T-helper 1 cell (primary cell): Measurements from ENCODE around the gene GINM1.
A peak's percentile ranks its signal among the peaks of the same experiment; 100 is the strongest.

ENCODE experiments used
- DNase-seq, 5 donors: peaks; one replicate each; pipeline ENCODE4 v3.0.0-alpha.2; 2012 to 2020
- total RNA-seq, 4 donors: gene quantifications; one replicate each; lab custom pipeline; 2026; lab: John Stamatoyannopoulos, UW

GINM1 gene
- total RNA-seq: 17.7 to 33.7 (median 23.6) reads per million in 4 donors

- DNase-seq: peak; percentile 87 to 95 (median 92)
These were observed at the start of gene GINM1 for GRCh38 chr6:149565527-149566409. Gene GINM1 (plus strand): TSS chr6:149566375. CDS start chr6:149566415, 40 bp downstream.

- no peak for DNase-seq
These were observed 36.5 kb upstream of the GINM1 start for GRCh38 chr6:149529650-149530049.

GRCh38 chr6:149534742-149535141 is 31.4 kb upstream of the GINM1 start:
- no peak for DNase-seq

- no peak for DNase-seq
These were observed 25.0 kb upstream of the GINM1 start for GRCh38 chr6:149541139-149541538.

DNA sequence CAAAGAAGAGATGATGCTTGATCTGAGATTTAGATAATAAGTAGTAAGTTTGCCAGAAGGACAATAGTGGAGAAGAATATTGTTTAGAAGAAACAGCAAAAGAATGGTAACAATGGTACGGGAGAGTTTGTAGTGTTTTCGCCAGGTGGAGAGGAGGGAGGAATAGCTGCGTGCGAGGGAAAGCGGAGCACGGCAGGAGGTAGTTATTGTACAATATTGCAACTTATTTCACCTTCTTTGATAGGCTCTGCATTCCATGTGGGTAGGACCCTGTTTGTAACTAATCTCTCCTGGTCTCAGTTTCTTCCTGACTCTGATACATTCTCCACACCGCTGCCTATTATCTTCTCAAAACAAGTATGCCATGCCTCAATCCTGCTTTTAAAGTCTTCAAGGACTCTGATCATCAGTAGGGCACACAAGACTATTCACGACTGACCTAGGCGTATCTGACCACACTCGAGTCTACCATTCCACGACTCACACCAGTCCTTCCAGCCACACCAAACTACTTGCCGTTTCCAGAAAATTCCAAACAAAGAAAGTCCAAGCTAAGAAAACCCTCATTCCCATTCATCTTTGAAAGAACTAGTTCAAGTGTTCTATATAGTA is 21.4 kb upstream of the GINM1 start:
- DNase-seq: no peak

GRCh38 chr6:149545258-149545753 is 20.9 kb upstream of the GINM1 start:
- peak; percentile 44 to 73 (median 58) for DNase-seq

- peak; percentile 91 to 97 (median 95) for DNase-seq
These were observed 20.3 kb upstream of the GINM1 start, which contains the start of gene PPIL4 for GRCh38 chr6:149545754-149546471. Gene PPIL4 (minus strand): TSS chr6:149546043. CDS start chr6:149546005, 38 bp downstream.

GRCh38 chr6:149551920-149552319 is 14.3 kb upstream of the GINM1 start:
- no peak for DNase-seq

DNA sequence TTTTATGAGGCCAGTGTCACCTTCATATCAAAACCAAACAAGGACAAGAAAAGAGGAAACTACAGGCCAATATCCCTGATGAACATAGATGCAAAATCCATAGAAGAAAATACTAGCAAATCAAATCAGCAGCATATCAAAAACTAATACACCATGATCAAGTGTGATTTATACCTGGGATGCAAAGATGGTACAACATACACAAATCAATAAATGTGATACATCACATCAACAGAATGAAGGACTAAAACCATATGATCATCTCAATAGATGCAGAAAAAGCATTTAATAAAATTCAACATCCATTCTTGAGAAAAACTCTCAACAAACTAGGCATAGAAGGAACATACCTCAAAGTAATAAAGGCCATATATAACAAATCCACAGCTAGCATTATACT is 8.1 kb upstream of the GINM1 start:
- no peak for DNase-seq

- no peak for DNase-seq
These were observed 6.8 kb upstream of the GINM1 start for GRCh38 chr6:149559389-149559788.

GRCh38 chr6:149560736-149561135 is 5.4 kb upstream of the GINM1 start:
- no peak for DNase-seq

DNA sequence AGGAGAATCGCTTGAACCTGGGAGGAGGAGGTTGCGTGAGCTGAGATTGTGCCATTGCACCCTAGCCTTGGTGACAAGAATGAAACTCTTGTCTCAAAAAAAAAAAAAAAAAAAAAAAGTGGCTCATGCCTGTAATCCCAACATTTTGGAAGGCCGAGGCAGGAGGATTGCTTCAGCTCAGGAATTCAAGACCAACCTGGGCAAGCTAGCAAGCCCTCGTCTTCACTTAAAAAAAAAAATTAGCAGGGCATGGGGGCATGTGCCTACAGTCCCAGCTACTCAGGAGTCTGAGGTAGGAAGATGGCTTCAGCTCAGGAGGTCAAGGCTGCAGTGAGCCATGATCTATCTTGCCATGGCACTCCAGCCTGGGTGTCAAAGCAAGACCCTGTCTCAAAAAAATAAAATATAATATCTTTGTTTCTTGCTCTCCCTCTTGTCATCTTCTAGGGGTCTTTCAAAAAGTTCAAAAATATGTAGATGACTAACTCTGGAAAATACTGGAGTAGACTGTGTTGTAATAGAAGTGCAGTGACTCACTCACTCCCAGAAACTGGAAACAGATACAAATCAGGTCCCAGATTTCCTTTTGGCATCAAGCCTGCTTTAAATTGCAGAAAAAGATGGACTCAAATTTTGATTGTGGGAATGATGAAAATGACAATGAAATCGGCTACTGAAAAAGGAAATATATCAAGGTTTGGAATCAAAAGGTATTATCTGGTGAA is 2.8 kb upstream of the GINM1 start:
- DNase-seq: no peak

GRCh38 chr6:149563928-149564325 is 2.2 kb upstream of the GINM1 start:
- no peak for DNase-seq

DNA sequence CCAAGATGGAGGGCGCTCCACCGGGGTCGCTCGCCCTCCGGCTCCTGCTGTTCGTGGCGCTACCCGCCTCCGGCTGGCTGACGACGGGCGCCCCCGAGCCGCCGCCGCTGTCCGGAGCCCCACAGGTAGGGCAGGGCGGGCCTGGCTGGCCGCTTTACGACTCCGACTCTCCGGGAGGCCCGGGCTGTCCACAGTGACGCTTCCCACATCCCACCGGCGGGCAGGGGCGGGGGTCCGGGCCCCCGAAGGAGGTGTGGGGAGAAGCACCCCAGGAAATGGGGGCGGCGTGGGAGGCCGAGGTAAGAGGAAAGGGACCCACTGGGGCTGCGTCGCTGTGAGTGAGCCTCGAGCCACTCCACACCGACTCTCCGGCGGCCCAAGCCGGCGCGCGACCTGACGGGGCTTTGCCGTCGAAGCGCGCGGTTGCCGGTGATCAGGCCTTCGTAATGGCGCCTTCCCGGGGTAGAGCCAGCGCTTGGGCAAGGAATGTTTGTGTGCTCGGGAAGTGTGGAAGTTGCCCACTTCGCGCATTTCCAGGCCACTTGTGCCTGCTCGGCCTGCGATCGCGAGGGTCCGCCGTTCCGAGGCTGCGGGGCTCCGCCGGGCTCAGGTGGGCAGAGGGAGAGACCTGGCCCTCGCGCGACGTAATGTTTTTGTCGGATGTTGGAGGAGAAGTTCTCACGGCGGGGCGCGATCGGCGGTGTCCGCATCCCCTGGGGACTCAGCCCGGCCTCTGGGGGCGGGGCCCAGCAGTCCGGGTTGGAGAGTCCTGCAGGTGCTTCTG is 427 bp downstream of the GINM1 start:
- DNase-seq: peak in 4 of 5 donors; percentile 38 to 56 (median 41)

DNA sequence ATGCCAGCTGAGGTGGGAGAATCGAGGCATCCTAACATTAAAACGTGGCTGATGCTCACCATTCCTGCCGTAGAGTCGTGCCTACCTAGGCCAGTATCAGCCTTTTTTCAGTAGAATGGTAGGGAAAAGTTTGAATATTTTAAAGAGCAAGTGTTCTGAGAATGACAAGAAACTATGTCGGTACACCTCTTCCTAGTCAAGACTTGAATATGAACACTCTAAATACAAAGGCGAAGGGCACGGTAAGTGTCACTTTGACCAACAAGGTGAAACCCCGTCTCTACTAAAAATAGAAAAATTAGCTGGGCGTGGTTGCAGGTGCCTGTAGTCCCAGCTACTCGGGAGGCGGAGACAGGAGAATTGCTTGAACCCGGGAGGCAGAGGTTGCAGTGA is 1.0 kb downstream of the GINM1 start:
- no peak for DNase-seq

DNA sequence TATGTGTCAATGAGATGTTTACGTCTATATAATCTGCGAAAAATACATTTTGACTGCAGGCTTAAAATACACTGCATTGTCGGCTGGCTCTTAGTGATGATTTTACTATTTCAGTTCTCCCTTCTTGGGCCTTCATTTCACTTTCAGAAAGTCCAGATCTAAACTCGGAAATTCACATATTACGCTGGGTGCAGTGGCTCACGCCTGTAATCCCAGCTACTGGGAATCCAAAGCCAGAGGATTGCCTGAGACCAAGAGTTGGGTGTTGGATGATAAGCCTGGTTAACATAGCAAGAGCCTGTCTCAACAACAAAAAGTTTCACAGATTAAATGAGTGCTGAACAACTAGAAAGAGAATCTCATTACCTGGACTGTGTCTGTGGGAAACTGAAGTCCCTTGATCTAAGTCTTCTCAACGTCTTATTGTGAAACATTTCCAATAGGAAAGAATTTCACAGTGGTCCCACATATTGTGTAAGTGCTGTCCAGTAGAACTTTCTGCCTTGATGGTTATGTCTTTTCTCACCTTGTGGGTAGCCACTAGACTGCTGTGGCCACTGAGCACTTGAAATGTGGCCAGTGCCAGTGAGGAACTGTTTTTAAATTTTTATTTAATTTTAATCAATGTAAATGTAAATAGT is 1.9 kb downstream of the GINM1 start:
- no peak for DNase-seq

GRCh38 chr6:149580880-149581279 is 14.7 kb downstream of the GINM1 start:
- no peak for DNase-seq

DNA sequence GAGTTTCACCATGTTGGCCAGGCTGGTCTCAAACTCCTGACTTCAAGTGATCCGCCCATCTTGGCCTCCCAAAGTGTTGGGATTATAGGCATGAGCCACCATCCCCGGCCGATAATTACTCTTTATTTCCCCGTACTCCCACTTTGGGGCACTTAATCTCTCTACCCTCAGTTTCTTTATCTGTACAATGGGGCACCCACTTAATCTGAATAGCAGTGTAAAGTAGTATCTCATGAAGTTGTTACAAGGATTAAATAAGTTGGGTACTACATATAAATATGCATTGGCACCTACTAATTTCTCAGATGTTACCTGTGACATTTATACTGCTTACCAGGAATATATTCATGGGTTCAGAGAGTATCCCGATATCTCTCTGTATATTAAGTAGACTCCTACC is 15.2 kb downstream of the GINM1 start:
- DNase-seq: no peak

DNA sequence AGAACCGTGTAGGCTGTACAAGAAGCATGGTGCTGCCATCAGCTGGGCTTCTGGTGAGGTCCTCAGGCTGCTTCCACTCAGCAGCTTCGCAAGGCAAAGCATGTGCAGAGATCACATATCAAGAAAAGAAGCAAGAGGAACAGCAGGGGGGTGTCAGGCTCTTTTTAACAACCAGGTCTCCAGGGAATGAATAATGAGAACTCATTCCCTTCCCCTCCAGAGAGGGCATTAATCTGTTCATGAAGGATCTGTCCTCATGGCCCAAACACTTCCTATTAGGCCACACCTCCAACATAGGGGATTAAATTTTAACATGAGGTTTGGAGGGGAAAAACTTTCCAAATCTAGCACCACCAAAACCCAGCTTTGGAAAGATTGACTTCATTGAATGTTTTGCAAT is 20.0 kb downstream of the GINM1 start:
- DNase-seq: no peak

GRCh38 chr6:149592983-149593382 is 26.8 kb downstream of the GINM1 start:
- DNase-seq: no peak

GRCh38 chr6:149593408-149593807 is 27.2 kb downstream of the GINM1 start:
- no peak for DNase-seq
